Loucy (cell line): ENCODE data around the gene ALG3.

Source experiments
- CTCF ChIP-seq: fragments of 200-600 bp; sonication (generic); conservative IDR thresholded peaks from 2 replicates; pipeline ENCODE4 v1.5.1; 2014; ENCODE audit warnings: mild to moderate bottlenecking, antibody characterized with exemption, low read length
- EZH2phosphoT487 ChIP-seq: fragments of 200-600 bp; IDR thresholded peaks from 2 replicates; pipeline ENCODE4 v1.6.1; 2018; ENCODE audit warnings: antibody characterized with exemption, mild to moderate bottlenecking, moderate library complexity, borderline replicate concordance

DNA sequence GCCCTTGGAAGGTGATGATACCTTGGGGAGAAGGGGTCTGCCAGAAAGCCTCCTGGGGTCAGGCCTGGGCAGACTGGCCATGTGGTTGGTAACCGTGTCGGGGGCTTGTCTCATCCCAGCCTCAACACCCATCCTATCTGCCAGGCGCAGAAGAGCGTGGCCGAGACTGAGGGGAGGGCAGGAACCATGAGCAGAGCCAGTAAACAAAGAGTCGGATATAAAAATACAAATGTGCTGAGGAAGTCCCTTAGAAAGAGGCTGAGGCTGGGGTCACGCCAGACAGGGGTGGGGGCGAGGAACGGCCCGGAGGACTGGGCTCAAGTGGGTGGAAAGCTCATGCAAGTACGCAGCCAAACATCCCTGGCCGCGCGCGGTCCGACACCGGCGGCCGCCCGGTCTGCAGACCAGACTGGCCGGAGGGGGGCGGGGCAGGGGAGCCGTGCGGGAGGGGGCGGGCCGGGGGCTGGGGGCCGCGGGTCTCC lies 10.7 kb upstream of the ALG3 start:
- TF ChIP-seq CTCF (no peak), EZH2phosphoT487 (no peak)
